HepG2 (cell line): ENCODE measurements around the gene DPPA4. TPM values are rescaled to one million over a fixed set of nuclear protein-coding genes. Genes with fewer than 3 reads are reported as not detected.

Experiments
- ATAC-seq: fragments of 200-7000 bp; cut with Tn5 transposase; 3 replicates; pipeline ENCODE4 v1.9.1; 2020; ENCODE audit warnings: mild to moderate bottlenecking, moderate library complexity
- BruUV-seq: library from RNA; stranded (reverse); fragments of 400-500 nt; replicated peaks from 2 replicates; lab custom pipeline; 2021; lab: Mats Ljungman, UMichigan
- CTCF ChIA-PET: fragments of 300-600 bp; formaldehyde crosslinking; extraction: SDS; loops from one replicate; lab custom pipeline; 2021; ENCODE audit warnings: low total read pairs, inconsistent platforms, low intra/inter-chr PET ratio; lab: Yijun Ruan, JAX
- POLR2A ChIA-PET: fragments of 350-600 bp; sonication (Branson Sonifier 250); formaldehyde crosslinking; loops from one replicate; lab custom pipeline; 2020; ENCODE audit warnings: antibody characterized with exemption, inconsistent platforms; lab: Yijun Ruan, JAX
- DNase-seq: peaks from one replicate; pipeline ENCODE4 v3.0.0-alpha.2; 2015; ENCODE audit warnings: low spot score
- FAIRE-seq: peaks from 3 replicates; lab custom pipeline; 2011; peaks lifted over from hg19 to GRCh38; lab: Jason Lieb, UNC
- H2AFZ ChIP-seq: one replicate; pipeline ENCODE4 v1.6.1; 2011; ENCODE audit warnings: low read length, inconsistent platforms
- H3K27ac ChIP-seq: fragments of 300-600 bp; 3 replicates; pipeline ENCODE4 v1.8.0; 2011; ENCODE audit warnings: mixed run types, mild to moderate bottlenecking, mixed read lengths, low read length, inconsistent platforms; ENCODE audit not compliant: insufficient read depth; ENCODE audit errors: extremely low read length
- H3K27me3 ChIP-seq, 2 experiments: fragments of 200-600 bp in 1 of 2; 2 replicates in 1 of 2; 3 replicates in 1 of 2; pipeline versions ENCODE4 v1.6.0 to v1.8.0; 2011; ENCODE audit warnings: low read length in 2 of 2, mild to moderate bottlenecking in 2 of 2, moderate library complexity in 2 of 2, inconsistent platforms in 1 of 2; ENCODE audit not compliant: insufficient read depth in 2 of 2, control insufficient read depth in 1 of 2
- H3K36me3 ChIP-seq, 2 experiments: fragments of 200-600 bp in 1 of 2; replicated peaks in 1 of 2; 2 replicates in 1 of 2; 3 replicates in 1 of 2; pipeline versions ENCODE4 v1.5.1 to v1.8.0; 2011; ENCODE audit warnings: low read length in 2 of 2, inconsistent platforms in 1 of 2; ENCODE audit not compliant: insufficient read depth in 2 of 2, control insufficient read depth in 1 of 2
- H3K4me1 ChIP-seq: 2 replicates; pipeline ENCODE4 v1.5.1; 2012; ENCODE audit warnings: low read length, inconsistent platforms; ENCODE audit not compliant: insufficient read depth
- H3K4me2 ChIP-seq: 2 replicates; pipeline ENCODE4 v1.6.0; 2011; ENCODE audit warnings: low read depth, low read length, inconsistent platforms
- H3K4me3 ChIP-seq, 3 experiments: fragments of 200-600 bp in 1 of 3; sonication (generic), shearing (Covaris generic) in 1 of 3; replicated peaks in 1 of 3; 2 replicates each; pipeline ENCODE4 v1.5.1; 2011 to 2016; ENCODE audit warnings: low read length in 3 of 3, inconsistent platforms in 2 of 3, low read depth in 2 of 3, mild to moderate bottlenecking in 2 of 3, control low read depth in 1 of 3, mixed read lengths in 1 of 3; ENCODE audit not compliant: insufficient read depth in 1 of 3
- H3K79me2 ChIP-seq: one replicate; pipeline ENCODE4 v1.6.1; 2011; ENCODE audit warnings: low read length, inconsistent platforms; ENCODE audit not compliant: insufficient read depth
- H3K9ac ChIP-seq: 2 replicates; pipeline ENCODE4 v1.6.0; 2011; ENCODE audit warnings: mild to moderate bottlenecking, low read depth, low read length, inconsistent platforms; ENCODE audit not compliant: insufficient read depth
- H3K9me3 ChIP-seq: 2 replicates; pipeline ENCODE4 v1.5.1; 2012; ENCODE audit warnings: mild to moderate bottlenecking, low read length
- H4K20me1 ChIP-seq: 2 replicates; pipeline ENCODE4 v1.6.0; 2011; ENCODE audit warnings: inconsistent platforms, mild to moderate bottlenecking, low read length, moderate library complexity; ENCODE audit not compliant: insufficient read depth
- KAT2B ChIP-seq: fragments of 150-350 bp; IDR thresholded peaks from 2 replicates; pipeline ENCODE4 v1.6.1; 2014; ENCODE audit warnings: low read depth, low read length, borderline replicate concordance
- MEIS2 ChIP-seq: sonication (generic); formaldehyde crosslinking; IDR thresholded peaks from 2 replicates; pipeline ENCODE4 v1.9.0; 2021; ENCODE audit warnings: mild to moderate bottlenecking, missing genetic modification reagents
- NR2F2 ChIP-seq: IDR thresholded peaks from 2 replicates; pipeline ENCODE4 v1.6.1; 2012; ENCODE audit warnings: low read depth, inconsistent platforms, borderline replicate concordance
- RAD21 ChIP-seq: fragments of 450-650 bp; formaldehyde crosslinking; IDR thresholded peaks from 2 replicates; pipeline ENCODE4 v1.5.0; 2020; ENCODE audit warnings: mild to moderate bottlenecking
- RXRB ChIP-seq: IDR thresholded peaks from 2 replicates; pipeline ENCODE4 v1.6.1; 2016; ENCODE audit warnings: borderline replicate concordance, missing genetic modification reagents, missing compliant biosample characterization
- SRSF1 ChIP-seq: fragments of 200-400 bp; formaldehyde crosslinking; optimal IDR thresholded peaks from 2 replicates; pipeline ENCODE3; 2017; ENCODE audit warnings: mild to moderate bottlenecking, low read depth, low read length, moderate library complexity
- ZNF484 ChIP-seq: sonication (generic); formaldehyde crosslinking; IDR thresholded peaks from 2 replicates; pipeline ENCODE4 v1.5.1; 2020; ENCODE audit warnings: mild to moderate bottlenecking, low read depth, missing genetic modification reagents, borderline replicate concordance
- ZNF768 ChIP-seq: sonication (generic); formaldehyde crosslinking; IDR thresholded peaks from 2 replicates; pipeline ENCODE4 v1.4.0; 2020; ENCODE audit warnings: missing genetic modification reagents
- ZNF879 ChIP-seq: sonication (generic); formaldehyde crosslinking; IDR thresholded peaks from 2 replicates; pipeline ENCODE4 v1.8.1; 2023; ENCODE audit warnings: missing genetic modification reagents
- WGBS: methylation state at CpG from one replicate; pipeline ENCODE4 v1.1.6; 2017; ENCODE audit warnings: low lambda C conversion rate; 5-methylcytosine and 5-hydroxymethylcytosine counted together
- in situ Hi-C: cut with HindIII; loops from 2 replicates; pipeline ENCODE4 v1.10.0; 2017; ENCODE audit warnings: low pct_unique_long_range_greater_than_20kb; ENCODE audit not compliant: extremely low pct_ligation_motif_present
- intact Hi-C: fragments of 100-400 bp; cut with micrococcal nuclease; formaldehyde crosslinking; loops from one replicate; pipeline ENCODE4 v1.10.0; 2022; ENCODE audit not compliant: unreplicated experiment
- polyA plus RNA-seq, 8 experiments: library from polyadenylated mRNA; depleted of rRNA in 3 of 8; stranded (reverse) in 7 of 8; unstranded in 1 of 8; fragments of >200 nt; fragmentation: Illumina TruSeq in 4 of 8; extraction: Trizol in 4 of 8; gene quantifications; 2 replicates each; pipeline versions ENCODE4 v1.2.1 to v1.2.3, GENCODE V29; 2011 to 2016; ENCODE audit warnings: low read depth in 4 of 8, missing spikeins in 1 of 8, mixed read lengths in 1 of 8; ENCODE audit not compliant: insufficient read depth in 1 of 8
- total RNA-seq, 5 experiments: library from RNA; depleted of rRNA; stranded (reverse); fragments of >200 nt; fragmentation: Illumina TruSeq; extraction: Trizol; gene quantifications; 2 replicates each; pipeline ENCODE4 v1.2.3, GENCODE V29; 2016; ENCODE audit warnings: low read depth in 1 of 5
- TF ChIP-seq, protein P1 (sequence below): sonication (generic); formaldehyde crosslinking; IDR thresholded peaks from 2 replicates; pipeline ENCODE4 v1.4.0; 2020; ENCODE audit warnings: missing genetic modification reagents, low read depth, mild to moderate bottlenecking, borderline replicate concordance
- TF ChIP-seq, protein P2 (sequence below): IDR thresholded peaks from 2 replicates; pipeline ENCODE4 v1.6.1; 2012; ENCODE audit warnings: low read depth, low read length, improper control_type of control experiment

Gene DPPA4
- total and polyA plus RNA-seq, 2 of the 13 experiments (the other 11 are each of a cell fraction or from before 2014, with no cell fraction given), result not detected

DNA sequence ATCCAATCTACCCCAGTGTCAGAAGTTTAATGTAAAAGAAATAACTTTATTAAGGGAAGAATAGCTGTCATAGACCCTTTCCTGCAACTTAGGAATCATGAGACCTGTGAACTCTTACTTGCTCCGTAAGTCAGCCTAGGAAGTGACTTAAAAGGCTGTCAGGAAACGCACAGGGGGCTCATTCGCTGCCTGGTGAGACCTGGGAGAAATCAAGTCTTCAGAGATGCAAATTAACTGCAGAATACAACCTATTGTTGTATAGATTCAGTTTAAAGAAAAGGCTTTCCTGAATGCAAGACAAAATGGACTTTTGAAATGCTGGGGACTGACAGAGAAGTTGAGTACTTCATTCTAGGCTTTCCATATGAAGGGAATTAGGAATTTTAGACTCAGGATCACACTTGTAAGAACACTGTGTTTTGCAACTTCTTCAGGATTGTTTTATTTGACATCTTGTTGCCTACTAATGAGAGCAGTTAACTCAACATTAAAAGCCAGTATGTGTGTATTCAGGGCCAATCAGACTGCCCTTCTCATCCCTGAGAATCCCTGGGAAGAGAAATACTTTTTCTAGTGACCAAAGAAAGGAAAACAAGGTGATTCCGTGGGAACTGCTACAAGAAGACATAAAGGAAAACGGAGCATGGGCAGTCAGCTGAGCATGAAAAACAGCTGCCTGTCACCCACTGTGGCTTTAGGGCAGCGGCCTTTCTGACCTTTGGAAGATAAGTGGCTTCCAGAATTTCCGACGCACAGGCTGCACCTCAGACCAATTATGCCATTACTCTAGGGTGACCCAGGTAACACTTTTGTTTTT lies 18.5 kb upstream of the DPPA4 start:
- H3K27ac ChIP-seq, result no peak overlapping the region
- no TSS peak for BruUV-seq
- H3K4me2 ChIP-seq, result no peak overlapping the region
- ATAC-seq, result no peak
- H3K9me3 ChIP-seq, result no peaks in the 10 kb centered on the region
- H3K27me3 ChIP-seq, result no peaks in the 10 kb centered on the region
- no peaks in the 10 kb centered on the region for H3K4me1 ChIP-seq
- H3K4me3 ChIP-seq, result no peak overlapping the region
- POLR2A ChIA-PET, result no interaction called here
- TF ChIP-seq ZNF768 (CRISPR knock-in tag) (no peak), RXRB (CRISPR knock-in tag) (no peak), ZNF879 (no peak)
- TF ChIP-seq, all 625 proteins: peak for 0
- FAIRE-seq (no peak), DNase-seq (no peak)
- intact Hi-C loops, result no loop called here
- CTCF ChIA-PET, result no interaction called here
- no peak overlapping the region for H3K9ac ChIP-seq
- H3K79me2 ChIP-seq, result no peaks in the 10 kb centered on the region
- H2AFZ ChIP-seq, result no peak overlapping the region
- in situ Hi-C loops, result no loop called here
- 4% methylated on average over 8 of the region's 8 CpGs for WGBS
- no peaks in the 10 kb centered on the region for H3K36me3 ChIP-seq
- H4K20me1 ChIP-seq, result no peaks in the 10 kb centered on the region

DNA sequence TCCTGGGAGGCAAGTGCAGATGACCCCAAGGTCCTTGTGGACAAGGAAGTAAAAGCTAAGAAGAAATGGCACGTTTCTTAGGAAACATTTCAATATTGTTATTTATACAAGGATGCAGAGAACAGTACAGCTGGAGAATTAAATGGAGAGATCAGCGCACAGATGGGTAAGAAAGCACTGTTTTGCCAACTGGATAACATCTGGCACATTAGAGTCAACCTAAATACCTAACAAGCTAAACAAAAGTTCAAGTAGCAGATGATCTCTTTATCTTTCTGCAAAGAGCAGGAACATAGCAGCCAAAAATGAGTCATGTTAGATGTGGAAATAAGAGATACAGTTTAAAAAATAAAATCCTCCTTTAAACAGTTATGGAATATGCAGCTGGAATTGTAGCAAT lies 15.7 kb upstream of the DPPA4 start:
- Histone ChIP-seq H2AFZ (no peak overlapping the region), H3K36me3 (no peaks in the 10 kb centered on the region), H3K27me3 (no peaks in the 10 kb centered on the region), H3K79me2 (no peaks in the 10 kb centered on the region), H3K27ac (no peak overlapping the region), H3K4me3 (no peak overlapping the region), H3K4me2 (no peak overlapping the region), H4K20me1 (no peaks in the 10 kb centered on the region), H3K4me1 (no peaks in the 10 kb centered on the region), H3K9ac (no peak overlapping the region), H3K9me3 (no peaks in the 10 kb centered on the region)
- TF ChIP-seq, protein P1, sequence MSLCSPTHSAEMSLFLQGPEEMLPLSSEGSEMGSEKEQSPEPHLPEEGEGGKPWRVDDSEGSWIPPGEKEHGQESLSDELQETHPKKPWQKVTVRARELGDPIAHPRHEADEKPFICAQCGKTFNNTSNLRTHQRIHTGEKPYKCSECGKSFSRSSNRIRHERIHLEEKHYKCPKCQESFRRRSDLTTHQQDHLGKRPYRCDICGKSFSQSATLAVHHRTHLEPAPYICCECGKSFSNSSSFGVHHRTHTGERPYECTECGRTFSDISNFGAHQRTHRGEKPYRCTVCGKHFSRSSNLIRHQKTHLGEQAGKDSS (CRISPR knock-in tag), result no peak
- TF ChIP-seq, protein P2, sequence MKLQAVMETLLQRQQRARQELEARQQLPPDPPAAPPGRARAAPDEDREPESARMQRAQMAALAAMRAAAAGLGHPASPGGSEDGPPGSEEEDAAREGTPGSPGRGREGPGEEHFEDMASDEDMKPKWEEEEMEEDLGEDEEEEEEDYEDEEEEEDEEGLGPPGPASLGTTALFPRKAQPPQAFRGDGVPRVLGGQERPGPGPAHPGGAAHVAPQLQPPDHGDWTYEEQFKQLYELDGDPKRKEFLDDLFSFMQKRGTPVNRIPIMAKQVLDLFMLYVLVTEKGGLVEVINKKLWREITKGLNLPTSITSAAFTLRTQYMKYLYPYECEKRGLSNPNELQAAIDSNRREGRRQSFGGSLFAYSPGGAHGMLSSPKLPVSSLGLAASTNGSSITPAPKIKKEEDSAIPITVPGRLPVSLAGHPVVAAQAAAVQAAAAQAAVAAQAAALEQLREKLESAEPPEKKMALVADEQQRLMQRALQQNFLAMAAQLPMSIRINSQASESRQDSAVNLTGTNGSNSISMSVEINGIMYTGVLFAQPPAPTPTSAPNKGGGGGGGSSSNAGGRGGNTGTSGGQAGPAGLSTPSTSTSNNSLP, result no peak
- TF ChIP-seq MEIS2 (CRISPR knock-in tag) (no peak), ZNF484 (no peak), SRSF1 (no peak), RAD21 (CRISPR knock-in tag) (no peak), NR2F2 (no peak), KAT2B (no peak)
- WGBS, result 43% methylated on average over 2 of the region's 2 CpGs
- ChIA-PET POLR2A (no interaction called here), CTCF (no interaction called here)
- intact Hi-C loops, result no loop called here
- BruUV-seq, result no TSS peak
- DNase-seq (no peak), ATAC-seq (no peak), FAIRE-seq (no peak)
- in situ Hi-C loops, result no loop called here
